Bronchial epithelial cell (primary cell): ENCODE data around the gene WDR48. TPM values are rescaled to one million over a fixed set of nuclear protein-coding genes. Genes with fewer than 3 reads are reported as not detected.

ENCODE experiments used
- DNase-seq: peaks from one replicate; pipeline ENCODE4 v3.0.0-alpha.2; 2010; ENCODE audit warnings: low read depth
- FAIRE-seq: peaks from 2 replicates; lab custom pipeline; 2011; peaks lifted over from hg19 to GRCh38; lab: Jason Lieb, UNC
- H3K27me3 ChIP-seq: 2 replicates; pipeline ENCODE4 v1.5.1; 2011; ENCODE audit warnings: low read length; ENCODE audit not compliant: control insufficient read depth, insufficient read depth
- H3K36me3 ChIP-seq: 2 replicates; pipeline ENCODE4 v1.5.1; 2011; ENCODE audit warnings: low read length; ENCODE audit not compliant: control insufficient read depth, insufficient read depth
- H3K4me3 ChIP-seq: 2 replicates; pipeline ENCODE4 v1.5.1; 2011; ENCODE audit warnings: mild to moderate bottlenecking, low read depth, low read length, control low read depth
- CTCF ChIP-seq: IDR thresholded peaks from 2 replicates; pipeline ENCODE4 v1.5.1; 2011; ENCODE audit warnings: mild to moderate bottlenecking, moderate library complexity, low read length, control low read depth, inconsistent platforms; ENCODE audit not compliant: insufficient read depth, severe bottlenecking
- total RNA-seq: library from RNA; depleted of rRNA; stranded (reverse); fragments of >200 nt; gene quantifications from 2 replicates; pipeline ENCODE4 v1.2.1, GENCODE V29; 2014

WDR48 gene
- total RNA-seq, 1 donor from 2014 or later = 20.0 TPM

GRCh38 chr3:39064646-39065045 is 12.8 kb downstream of the WDR48 start:
- Histone ChIP-seq H3K4me3 (no peak overlapping the region), H3K36me3 (peaks cover 2% of the 10 kb centered on the region), H3K27me3 (no peaks in the 10 kb centered on the region)
- DNase-seq = no peak
- no peak for FAIRE-seq
- no peak for TF ChIP-seq CTCF

GRCh38 chr3:39065197-39065596 is 13.4 kb downstream of the WDR48 start:
- peak; percentile 57 for TF ChIP-seq CTCF
- H3K4me3 ChIP-seq = no peak overlapping the region
- peaks cover 2% of the 10 kb centered on the region for H3K36me3 ChIP-seq
- DNase-seq (peak; percentile 52), FAIRE-seq (no peak)
- H3K27me3 ChIP-seq = no peaks in the 10 kb centered on the region

GRCh38 chr3:39067286-39067685 is 15.5 kb downstream of the WDR48 start:
- DNase-seq (peak; percentile 83), FAIRE-seq (peak; percentile 43)
- no peak overlapping the region for H3K4me3 ChIP-seq
- no peaks in the 10 kb centered on the region for H3K27me3 ChIP-seq
- peak; percentile 6 for TF ChIP-seq CTCF
- H3K36me3 ChIP-seq = peaks cover 2% of the 10 kb centered on the region

- no peak for DNase-seq
- Histone ChIP-seq H3K27me3 (no peaks in the 10 kb centered on the region), H3K36me3 (peaks cover 2% of the 10 kb centered on the region), H3K4me3 (no peak overlapping the region)
- FAIRE-seq = no peak
- no peak for TF ChIP-seq CTCF
Measured at GRCh38 chr3:39068556-39068955, 16.7 kb downstream of the WDR48 start.

GRCh38 chr3:39075910-39076309 is 24.1 kb downstream of the WDR48 start:
- Histone ChIP-seq H3K27me3 (no peaks in the 10 kb centered on the region), H3K36me3 (peaks cover 4% of the 10 kb centered on the region), H3K4me3 (no peak overlapping the region)
- DNase-seq (no peak), FAIRE-seq (no peak)
- TF ChIP-seq CTCF = no peak

GRCh38 chr3:39079530-39079929 is 27.7 kb downstream of the WDR48 start:
- no peak for FAIRE-seq
- Histone ChIP-seq H3K36me3 (peaks cover 2% of the 10 kb centered on the region), H3K27me3 (no peaks in the 10 kb centered on the region), H3K4me3 (no peak overlapping the region)
- no peak for DNase-seq
- no peak for TF ChIP-seq CTCF
